Mesothelial cell of epicardium (in vitro differentiated cells): Measurements from ENCODE around the gene TRIM32. TPM values are rescaled to one million over a fixed set of nuclear protein-coding genes. Genes with fewer than 3 reads are reported as not detected.

Experiments used
- DNase-seq, 2 experiments: peaks; one replicate each; pipeline ENCODE4 v3.0.0; 2021; ENCODE audit warnings: low spot score in 2 of 2; ENCODE audit not compliant: unreplicated experiment in 2 of 2
- H3K27ac Mint-ChIP-seq: 2 replicates; pipeline ENCODE4 v1.8.0; 2021; ENCODE audit warnings: mixed read lengths
- H3K27me3 Mint-ChIP-seq: 2 replicates; pipeline ENCODE4 v1.8.0; 2021; ENCODE audit warnings: low read depth, mixed read lengths
- H3K36me3 Mint-ChIP-seq: 2 replicates; pipeline ENCODE4 v1.8.0; 2021; ENCODE audit warnings: mixed read lengths
- H3K4me1 Mint-ChIP-seq: 2 replicates; pipeline ENCODE4 v1.8.0; 2021; ENCODE audit warnings: mixed read lengths
- H3K4me3 Mint-ChIP-seq: 2 replicates; pipeline ENCODE4 v1.8.0; 2021; ENCODE audit warnings: mild to moderate bottlenecking, moderate library complexity, mixed read lengths
- H3K9me3 Mint-ChIP-seq: 2 replicates; pipeline ENCODE4 v1.8.0; 2021; ENCODE audit warnings: mixed read lengths
- CTCF ChIP-seq: fragments of 200-600 bp; sonication (generic); IDR thresholded peaks from one replicate; pipeline ENCODE4 v1.5.0; 2021; ENCODE audit warnings: antibody characterized with exemption; ENCODE audit not compliant: unreplicated experiment
- total RNA-seq: library from RNA; stranded (reverse); gene quantifications from 3 replicates; pipeline ENCODE4 v1.2.1, GENCODE V29; 2021

Gene TRIM32
- total RNA-seq, 1 donor from 2014 or later: 33.6 TPM

- H3K27me3 Mint-ChIP-seq: no peaks in the 10 kb centered on the region
- no peak for TF ChIP-seq CTCF
- H3K4me3 Mint-ChIP-seq: no peak overlapping the region
- peaks cover 31% of the 10 kb centered on the region for H3K36me3 Mint-ChIP-seq
- no peak overlapping the region for H3K27ac Mint-ChIP-seq
- H3K9me3 Mint-ChIP-seq: no peaks in the 10 kb centered on the region
- peaks cover 35% of the 10 kb centered on the region for H3K4me1 Mint-ChIP-seq
- DNase-seq: no peak
Measured at GRCh38 chr9:116695438-116695837, 8.3 kb downstream of the TRIM32 start.

- peaks cover 2% of the 10 kb centered on the region for H3K9me3 Mint-ChIP-seq
- no peak for DNase-seq
- H3K36me3 Mint-ChIP-seq: peaks cover 45% of the 10 kb centered on the region
- H3K4me1 Mint-ChIP-seq: peaks cover 45% of the 10 kb centered on the region
- H3K27ac Mint-ChIP-seq: no peak overlapping the region
- TF ChIP-seq CTCF: no peak
- no peak overlapping the region for H3K4me3 Mint-ChIP-seq
- H3K27me3 Mint-ChIP-seq: no peaks in the 10 kb centered on the region
Measured at GRCh38 chr9:116697362-116697761, 10.3 kb downstream of the TRIM32 start.

- H3K9me3 Mint-ChIP-seq: peaks cover 6% of the 10 kb centered on the region
- TF ChIP-seq CTCF: no peak
- H3K27ac Mint-ChIP-seq: no peak overlapping the region
- peaks cover 40% of the 10 kb centered on the region for H3K4me1 Mint-ChIP-seq
- peaks cover 50% of the 10 kb centered on the region for H3K36me3 Mint-ChIP-seq
- H3K27me3 Mint-ChIP-seq: no peaks in the 10 kb centered on the region
- no peak for DNase-seq
- H3K4me3 Mint-ChIP-seq: no peak overlapping the region
Measured at GRCh38 chr9:116697887-116698286, 10.8 kb downstream of the TRIM32 start.

GRCh38 chr9:116700279-116700678 is 13.2 kb downstream of the TRIM32 start:
- Mint-ChIP-seq H3K4me1 (peaks cover 27% of the 10 kb centered on the region), H3K27ac (no peak overlapping the region), H3K9me3 (peaks cover 6% of the 10 kb centered on the region), H3K4me3 (no peak overlapping the region), H3K36me3 (peaks cover 50% of the 10 kb centered on the region), H3K27me3 (no peaks in the 10 kb centered on the region)
- DNase-seq: no peak
- no peak for TF ChIP-seq CTCF

- Mint-ChIP-seq H3K36me3 (peaks cover 47% of the 10 kb centered on the region), H3K27me3 (no peaks in the 10 kb centered on the region), H3K4me3 (no peak overlapping the region), H3K4me1 (peaks cover 19% of the 10 kb centered on the region), H3K27ac (no peak overlapping the region), H3K9me3 (peaks cover 6% of the 10 kb centered on the region)
- DNase-seq: no peak
- TF ChIP-seq CTCF: no peak
Measured at GRCh38 chr9:116700882-116701865, 14.1 kb downstream of the TRIM32 start.
